Stimulated activated CD8-positive, alpha-beta memory T cell treated with anti-CD3 and anti-CD28 coated beads, Interleukin-4, amount 100 ng/mL, for 1 hour (primary cell): Measurements from ENCODE around the gene BCORL1.

Source experiments
- DNase-seq, 2 donors: peaks; one replicate each; pipeline ENCODE4 v3.0.0-alpha.2; 2020; ENCODE audit warnings: low read depth in 2 of 2, low spot score in 1 of 2

Gene BCORL1

DNA sequence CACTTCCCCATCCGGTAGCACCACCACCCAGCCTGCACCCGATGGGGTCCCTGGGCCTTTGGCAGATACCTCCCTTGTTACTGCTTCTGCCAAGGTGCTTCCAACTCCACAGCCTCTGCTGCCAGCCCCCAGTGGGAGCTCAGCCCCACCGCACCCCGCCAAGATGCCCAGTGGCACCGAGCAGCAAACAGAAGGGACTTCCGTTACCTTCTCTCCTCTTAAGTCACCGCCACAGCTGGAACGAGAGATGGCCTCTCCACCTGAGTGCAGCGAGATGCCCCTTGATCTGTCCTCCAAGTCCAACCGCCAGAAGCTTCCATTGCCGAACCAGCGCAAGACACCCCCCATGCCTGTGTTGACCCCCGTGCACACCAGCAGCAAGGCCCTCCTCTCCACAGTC lies 31.9 kb downstream of the BCORL1 start:
- no peak for DNase-seq

- DNase-seq, result no peak
These were observed 32.3 kb downstream of the BCORL1 start for GRCh38 chrX:130014770-130015169.

GRCh38 chrX:130015181-130015580 lies 32.7 kb downstream of the BCORL1 start:
- no peak for DNase-seq

DNA sequence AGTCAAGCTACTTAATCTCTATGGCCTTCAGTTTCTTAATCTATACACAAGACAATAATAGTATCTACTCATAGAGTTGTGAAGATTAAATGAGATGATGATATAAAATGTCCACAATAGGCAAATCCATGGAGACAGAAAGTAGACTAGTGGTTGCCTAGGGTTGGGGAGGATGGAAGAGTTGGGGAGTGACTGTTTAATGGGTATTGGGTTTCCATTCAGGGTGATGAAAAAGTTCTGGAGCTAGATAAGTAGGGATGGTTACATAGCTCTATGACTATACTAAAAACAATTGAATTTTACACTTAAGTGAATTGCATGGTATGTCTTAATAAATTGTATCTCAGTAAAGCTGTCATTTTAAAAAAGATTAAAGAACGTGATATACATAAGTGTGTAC lies 35.7 kb downstream of the BCORL1 start:
- DNase-seq, result no peak

DNA sequence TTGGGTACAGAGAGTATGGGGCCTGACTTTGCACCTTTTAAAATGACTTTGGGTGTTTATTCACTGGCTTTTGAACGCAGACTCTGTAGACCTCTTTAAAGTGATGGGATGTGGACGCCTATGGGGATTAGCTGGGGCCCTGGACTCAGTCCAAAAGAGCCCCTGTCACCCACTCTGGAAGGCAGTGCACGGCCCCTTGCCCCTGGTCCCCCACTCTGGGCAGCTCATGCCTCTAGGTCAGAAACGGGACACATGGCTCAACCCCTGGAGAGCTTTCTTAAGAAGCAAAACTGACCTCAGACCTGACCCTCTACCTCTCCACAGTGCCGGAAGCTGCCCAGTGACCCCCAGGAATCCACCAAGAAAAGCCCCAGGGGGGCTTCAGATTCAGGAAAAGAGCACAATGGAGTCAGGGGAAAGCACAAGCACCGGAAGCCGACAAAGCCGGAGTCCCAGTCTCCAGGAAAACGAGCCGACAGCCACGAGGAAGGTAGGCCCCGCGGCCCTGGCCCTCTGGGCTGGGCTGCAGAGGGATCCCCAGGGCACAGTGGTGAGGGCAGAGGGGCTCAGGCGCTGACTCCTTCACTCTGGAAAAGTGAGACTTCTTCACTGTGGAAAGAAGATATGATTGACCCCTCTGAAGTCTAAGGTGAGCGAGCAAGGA lies 38.4 kb downstream of the BCORL1 start:
- no peak for DNase-seq

DNA sequence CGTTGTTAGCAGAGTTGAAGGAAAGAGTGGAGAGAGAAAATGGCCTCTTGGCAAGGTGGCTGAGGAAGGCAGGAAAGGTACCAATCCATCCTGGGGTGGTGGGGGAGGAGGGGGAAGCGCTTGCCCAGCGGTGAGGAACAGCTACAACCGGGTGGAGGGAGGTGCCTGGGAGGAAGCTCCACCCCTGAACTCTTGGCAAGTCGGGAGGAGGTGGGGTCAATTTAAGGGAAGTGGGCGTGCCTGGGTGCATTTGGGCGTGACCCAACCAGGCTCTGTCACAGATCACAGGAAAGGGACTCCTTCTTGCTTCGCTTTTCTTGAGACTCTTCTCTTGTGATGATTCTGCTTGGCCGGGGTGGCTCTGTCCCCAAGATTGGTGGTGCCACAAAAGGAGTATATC lies 41.7 kb downstream of the BCORL1 start:
- DNase-seq, result peak; percentile 31 to 60

DNA sequence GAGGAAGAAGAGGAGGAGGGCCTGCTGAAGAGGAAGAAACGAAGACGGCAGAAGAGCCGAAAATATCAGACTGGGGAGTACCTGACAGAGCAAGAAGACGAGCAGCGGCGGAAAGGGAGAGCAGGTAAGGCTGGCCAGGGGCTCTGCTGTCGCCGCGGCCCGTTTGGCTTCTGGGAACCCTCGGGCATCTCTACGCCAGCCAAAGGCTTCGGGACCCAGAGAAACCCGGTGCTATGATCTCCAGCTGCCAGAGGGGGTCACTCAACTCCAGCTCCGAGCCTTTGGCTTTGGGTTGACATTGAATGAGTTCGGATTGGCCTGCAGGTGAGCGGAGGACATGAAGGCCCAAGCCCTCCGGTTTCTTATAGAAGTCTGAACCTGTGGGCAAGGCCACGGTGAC lies 42.8 kb downstream of the BCORL1 start:
- no peak for DNase-seq

GRCh38 chrX:130027569-130027968 lies 45.1 kb downstream of the BCORL1 start:
- no peak for DNase-seq

DNA sequence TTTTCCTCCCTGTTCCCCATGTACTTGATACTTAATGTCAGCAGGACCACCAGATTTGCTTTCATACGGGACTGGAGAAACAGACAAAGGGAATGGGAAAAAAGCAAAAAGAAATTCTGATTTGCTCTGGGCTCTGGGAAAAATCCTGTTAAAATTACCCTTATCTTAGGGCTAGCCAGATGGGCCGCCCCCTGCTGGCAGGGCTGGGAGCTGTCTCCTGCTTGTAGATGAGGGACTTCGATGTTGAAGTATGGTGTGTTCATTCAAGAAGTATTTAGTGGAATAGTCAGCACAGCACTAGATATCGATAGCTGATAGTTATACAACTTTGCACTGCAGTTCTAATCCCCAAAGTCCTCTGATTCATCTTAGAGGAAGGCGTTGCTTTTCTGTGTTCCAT lies 45.8 kb downstream of the BCORL1 start:
- peak; percentile 7 to 27 for DNase-seq

DNA sequence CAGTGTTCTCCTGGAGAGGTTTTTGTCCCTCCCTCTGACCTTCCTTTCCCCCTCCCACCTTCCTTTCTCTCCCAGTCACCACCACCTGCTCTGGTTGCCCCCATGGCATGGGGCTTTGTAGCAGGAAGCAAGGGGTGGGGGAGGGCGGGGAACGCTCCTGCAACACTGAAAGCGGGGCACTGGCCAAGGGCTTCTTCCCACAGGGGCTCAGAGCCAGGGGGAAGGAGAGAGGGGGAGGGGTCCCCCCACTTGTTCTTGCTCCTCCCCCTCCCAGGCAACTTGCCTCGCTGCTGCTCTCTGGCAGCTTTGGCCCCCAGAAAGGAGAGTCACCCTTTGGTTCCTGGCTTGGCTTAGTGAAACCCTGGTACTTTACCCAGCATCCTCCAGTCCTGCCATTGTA lies 48.4 kb downstream of the BCORL1 start:
- DNase-seq, result no peak

DNA sequence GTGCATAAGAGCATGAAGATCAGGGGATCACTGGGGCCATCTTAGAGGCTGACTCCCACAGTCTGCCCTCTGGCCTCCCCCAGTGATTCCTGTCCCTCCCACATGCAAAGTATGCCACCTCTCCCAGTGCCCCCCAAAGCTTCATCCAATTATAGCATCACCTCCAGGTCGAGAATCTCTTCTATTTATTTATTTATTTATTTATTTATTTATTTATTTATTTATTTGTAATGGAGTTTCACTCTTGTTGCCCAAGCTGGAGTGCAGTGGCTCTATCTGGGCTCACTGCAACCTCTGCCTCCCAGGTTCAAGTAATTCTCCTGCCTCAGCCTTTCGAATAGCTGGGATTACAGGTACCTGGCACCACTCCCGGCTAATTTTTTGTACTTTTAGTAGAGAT lies 50.1 kb downstream of the BCORL1 start:
- DNase-seq, result no peak

GRCh38 chrX:130034178-130034577 lies 51.7 kb downstream of the BCORL1 start:
- DNase-seq, result no peak

- DNase-seq, result no peak
These were observed 57.4 kb downstream of the BCORL1 start for GRCh38 chrX:130039847-130040246.

DNA sequence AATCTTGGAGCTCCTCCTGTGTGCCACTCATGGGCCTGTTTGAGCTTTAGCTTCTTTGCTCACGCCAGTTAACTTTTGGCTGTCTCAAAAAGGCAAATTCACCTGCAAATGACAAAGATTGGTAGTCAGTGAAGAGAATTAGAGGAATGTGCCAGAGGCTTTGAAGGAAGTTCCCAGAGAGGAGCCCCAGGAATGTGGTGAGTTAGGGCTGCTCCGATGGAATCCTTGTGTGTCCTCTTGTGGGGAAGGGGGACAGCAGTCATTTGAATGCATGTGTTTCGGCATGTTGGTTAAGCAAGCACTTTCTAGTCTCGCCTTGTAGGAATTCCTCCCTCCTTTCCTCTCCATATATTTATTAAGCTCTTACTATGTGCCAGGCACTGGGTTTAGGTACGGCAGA lies 65.0 kb downstream of the BCORL1 start:
- DNase-seq, result no peak

DNA sequence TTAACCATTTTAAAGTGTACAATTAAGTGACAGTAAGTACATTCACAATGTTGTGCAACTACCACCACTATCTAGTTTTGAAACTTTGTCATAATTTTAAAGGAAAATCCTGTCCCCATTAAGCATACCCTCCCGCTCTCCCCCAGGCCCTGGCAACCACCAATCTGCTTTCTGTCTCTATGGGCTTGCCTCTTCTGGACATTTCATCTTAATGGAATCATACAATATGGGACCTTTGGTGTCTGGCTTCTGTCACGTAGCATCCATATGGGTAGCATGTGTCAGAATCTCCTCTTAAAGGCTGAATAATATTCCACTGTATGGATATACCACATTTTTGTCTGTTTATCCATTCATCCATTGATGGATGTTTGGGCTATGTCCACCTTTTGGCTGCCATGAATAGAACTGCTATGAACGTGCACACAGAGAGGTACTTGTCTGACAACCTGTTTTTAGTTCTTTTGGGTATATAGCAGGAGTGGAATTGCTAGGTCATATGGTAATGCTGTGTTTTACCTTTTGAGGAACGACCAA lies 66.3 kb downstream of the BCORL1 start:
- DNase-seq, result no peak

DNA sequence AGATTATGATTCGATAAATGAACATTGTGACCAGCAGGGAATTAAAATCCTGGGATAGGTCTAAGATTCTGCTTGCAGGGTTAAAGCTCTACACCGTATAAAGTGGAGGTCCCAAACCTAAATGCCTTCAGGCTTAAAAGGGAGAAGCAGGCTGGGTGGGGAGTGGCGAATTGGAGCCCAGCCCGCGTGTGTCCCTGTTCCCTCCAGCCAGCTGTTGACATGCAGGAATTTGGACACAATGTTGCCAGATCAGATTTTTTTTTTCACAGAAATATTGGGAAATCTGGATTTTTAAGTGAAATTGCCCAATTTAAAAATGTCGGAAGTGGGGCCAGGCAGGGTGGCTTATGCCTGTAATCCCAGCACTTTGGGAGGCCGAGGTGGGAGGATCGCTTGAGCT lies 67.4 kb downstream of the BCORL1 start:
- no peak for DNase-seq

DNA sequence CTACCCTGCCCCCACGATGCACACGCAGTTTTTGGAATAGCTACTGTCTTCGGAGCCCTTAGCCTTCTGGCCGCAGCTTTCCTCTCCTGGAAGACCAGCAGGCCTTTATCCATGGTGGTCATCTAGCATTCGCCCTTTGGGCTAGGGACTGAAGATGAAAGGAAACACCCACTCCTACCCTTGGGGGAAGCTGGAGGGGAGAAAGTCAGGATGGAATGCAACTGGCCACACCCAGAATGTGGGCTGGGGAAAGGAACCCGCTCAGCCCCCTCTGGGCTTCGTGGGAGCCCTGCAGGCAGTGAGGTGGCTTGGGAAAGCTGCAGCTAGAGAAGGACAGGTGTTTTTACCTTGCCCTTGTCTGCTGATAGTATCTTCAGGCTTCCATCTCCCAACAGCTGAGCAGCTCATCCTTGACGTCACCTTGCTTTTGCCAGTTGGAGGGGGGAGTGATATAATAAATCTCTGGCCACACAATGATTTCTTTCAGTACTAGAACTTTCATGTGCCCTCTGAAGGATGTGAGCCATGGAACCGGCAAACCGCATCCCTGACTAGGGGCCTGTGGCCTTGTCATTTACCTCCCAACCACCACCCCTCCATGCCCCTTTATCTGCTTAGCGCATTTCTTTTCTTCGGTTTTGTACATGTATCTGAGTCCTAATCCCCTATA lies 68.9 kb downstream of the BCORL1 start:
- DNase-seq, result no peak

DNA sequence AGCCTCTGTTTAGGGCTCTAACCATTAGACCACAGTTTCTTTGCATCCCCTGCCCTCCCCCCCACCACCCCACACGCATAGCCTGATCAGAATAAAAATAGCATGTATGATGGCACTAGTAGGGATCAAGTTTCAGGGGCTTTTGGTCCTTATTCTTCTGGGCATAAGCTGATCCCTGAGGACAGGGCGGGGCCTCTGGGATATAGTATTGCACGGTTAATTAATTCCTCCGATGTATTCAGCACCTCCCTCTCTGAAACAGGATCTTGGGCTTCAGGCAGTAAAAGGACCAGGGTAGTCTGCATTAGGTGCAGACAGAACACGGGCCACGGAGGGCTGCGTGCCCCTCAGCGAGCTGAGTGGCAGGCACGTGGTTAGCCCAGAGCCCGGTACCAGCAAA lies 70.8 kb downstream of the BCORL1 start:
- DNase-seq, result no peak

GRCh38 chrX:130055103-130055502 lies 72.7 kb downstream of the BCORL1 start:
- DNase-seq, result no peak

DNA sequence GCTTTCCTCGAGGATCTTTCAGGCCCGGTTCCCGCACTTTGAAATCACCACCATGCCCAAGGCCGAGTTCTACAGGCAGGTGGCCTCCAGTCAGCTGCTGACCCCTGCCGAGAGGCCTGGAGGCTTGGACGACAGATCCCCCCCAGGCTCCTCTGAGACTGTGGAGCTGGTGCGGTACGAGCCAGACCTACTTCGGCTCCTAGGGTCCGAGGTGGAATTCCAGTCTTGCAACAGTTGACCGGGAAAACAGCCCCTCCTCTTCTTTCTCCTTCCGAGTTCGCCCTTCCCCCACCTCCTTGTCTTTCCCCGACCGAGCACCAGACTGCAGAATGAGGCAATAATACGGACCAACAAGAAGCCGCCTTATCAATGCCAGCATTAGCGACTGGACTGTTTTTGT lies 73.5 kb downstream of the BCORL1 start:
- no peak for DNase-seq

DNA sequence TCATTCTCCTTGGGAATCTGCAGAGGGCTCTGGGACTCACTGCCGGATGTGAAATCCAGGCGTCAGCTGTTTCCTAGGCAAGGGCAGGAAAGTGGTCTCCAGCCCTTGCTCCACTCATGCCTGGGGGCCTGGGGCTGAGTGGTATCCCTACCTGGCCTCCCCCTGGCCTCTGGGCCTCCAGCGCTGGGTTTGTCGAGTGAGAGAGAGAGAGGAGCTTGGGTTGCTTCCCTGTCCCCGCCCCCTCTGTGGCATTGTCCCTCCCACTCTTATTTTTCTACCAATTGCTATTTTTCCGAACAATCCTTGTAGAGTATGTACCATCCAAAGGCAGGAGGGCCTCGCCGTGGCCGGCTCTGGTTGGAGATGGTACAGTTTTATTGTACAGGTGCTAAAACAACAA lies 74.8 kb downstream of the BCORL1 start:
- no peak for DNase-seq

GRCh38 chrX:130058652-130059051 lies 76.2 kb downstream of the BCORL1 start:
- no peak for DNase-seq
